SK-N-SH treated with all-trans-retinoic acid at 6 μM for 48 hours (cell line): Measurements from ENCODE around the gene HDAC5.

Experiments
- ATAC-seq: fragments of 200-7000 bp; cut with Tn5 transposase; 3 replicates; pipeline ENCODE4 v1.9.1; 2020; ENCODE audit warnings: mild to moderate bottlenecking, moderate library complexity
- ARNTL ChIP-seq: fragments of 450-650 bp; formaldehyde crosslinking; IDR thresholded peaks from 2 replicates; pipeline ENCODE4 v1.5.0; 2020; ENCODE audit warnings: low read depth, mild to moderate bottlenecking, moderate library complexity, borderline replicate concordance
- BACH2 ChIP-seq: fragments of 250-450 bp; sonication (Bioruptor Pico); IDR thresholded peaks from 2 replicates; pipeline ENCODE4 v1.9.0; 2021; ENCODE audit warnings: mild to moderate bottlenecking, borderline replicate concordance
- CSDC2 ChIP-seq: fragments of 250-450 bp; sonication (Bioruptor Pico); IDR thresholded peaks from 2 replicates; pipeline ENCODE4 v1.5.0; 2020; ENCODE audit warnings: mild to moderate bottlenecking, moderate library complexity
- ESRRG ChIP-seq: fragments of 250-450 bp; sonication (Bioruptor Pico); IDR thresholded peaks from 2 replicates; pipeline ENCODE4 v1.6.1; 2021; ENCODE audit warnings: mild to moderate bottlenecking
- GLIS3 ChIP-seq: fragments of 250-450 bp; sonication (Bioruptor Pico); IDR thresholded peaks from 2 replicates; pipeline ENCODE4 v1.5.0; 2020; ENCODE audit warnings: mild to moderate bottlenecking, moderate library complexity
- PPARA ChIP-seq: fragments of 250-450 bp; sonication (Bioruptor Pico); IDR thresholded peaks from 2 replicates; pipeline ENCODE4 v1.5.0; 2020; ENCODE audit warnings: mild to moderate bottlenecking, borderline replicate concordance
- TCF4 ChIP-seq: fragments of 250-450 bp; sonication (Bioruptor Pico); IDR thresholded peaks from 2 replicates; pipeline ENCODE4 v1.8.0; 2021; ENCODE audit warnings: mild to moderate bottlenecking, moderate library complexity, borderline replicate concordance
- ZC3H10 ChIP-seq: fragments of 250-450 bp; sonication (Bioruptor Pico); IDR thresholded peaks from 2 replicates; pipeline ENCODE4 v1.5.1; 2021; ENCODE audit warnings: mild to moderate bottlenecking, moderate library complexity
- ZFP3 ChIP-seq: fragments of 250-450 bp; sonication (Bioruptor Pico); IDR thresholded peaks from 2 replicates; pipeline ENCODE4 v1.5.0; 2020; ENCODE audit warnings: mild to moderate bottlenecking, moderate library complexity
- ZNF565 ChIP-seq: fragments of 450-650 bp; formaldehyde crosslinking; conservative IDR thresholded peaks from 2 replicates; pipeline ENCODE4 v1.5.0; 2020; ENCODE audit warnings: low read depth, mild to moderate bottlenecking, moderate library complexity
- ZNF70 ChIP-seq: fragments of 450-650 bp; formaldehyde crosslinking; IDR thresholded peaks from 2 replicates; pipeline ENCODE4 v1.5.0; 2020; ENCODE audit warnings: mild to moderate bottlenecking, moderate library complexity
- TF ChIP-seq, protein P1 (sequence below): fragments of 250-450 bp; sonication (Bioruptor Pico); IDR thresholded peaks from 2 replicates; pipeline ENCODE4 v1.5.1; 2021; ENCODE audit warnings: mild to moderate bottlenecking, moderate library complexity
- TF ChIP-seq, protein P2 (sequence below): fragments of 250-450 bp; sonication (Bioruptor Pico); IDR thresholded peaks from 2 replicates; pipeline ENCODE4 v1.8.0; 2020; ENCODE audit warnings: mild to moderate bottlenecking, moderate library complexity, borderline replicate concordance
- TF ChIP-seq, protein P3 (sequence below): fragments of 250-450 bp; sonication (Bioruptor Pico); IDR thresholded peaks from 2 replicates; pipeline ENCODE4 v1.8.0; 2021; ENCODE audit warnings: low read depth, mild to moderate bottlenecking, moderate library complexity, borderline replicate concordance
- TF ChIP-seq, protein P4 (sequence below): fragments of 250-450 bp; sonication (Bioruptor Pico); IDR thresholded peaks from 2 replicates; pipeline ENCODE4 v1.5.0; 2020; ENCODE audit warnings: mild to moderate bottlenecking, moderate library complexity

HDAC5 gene

DNA sequence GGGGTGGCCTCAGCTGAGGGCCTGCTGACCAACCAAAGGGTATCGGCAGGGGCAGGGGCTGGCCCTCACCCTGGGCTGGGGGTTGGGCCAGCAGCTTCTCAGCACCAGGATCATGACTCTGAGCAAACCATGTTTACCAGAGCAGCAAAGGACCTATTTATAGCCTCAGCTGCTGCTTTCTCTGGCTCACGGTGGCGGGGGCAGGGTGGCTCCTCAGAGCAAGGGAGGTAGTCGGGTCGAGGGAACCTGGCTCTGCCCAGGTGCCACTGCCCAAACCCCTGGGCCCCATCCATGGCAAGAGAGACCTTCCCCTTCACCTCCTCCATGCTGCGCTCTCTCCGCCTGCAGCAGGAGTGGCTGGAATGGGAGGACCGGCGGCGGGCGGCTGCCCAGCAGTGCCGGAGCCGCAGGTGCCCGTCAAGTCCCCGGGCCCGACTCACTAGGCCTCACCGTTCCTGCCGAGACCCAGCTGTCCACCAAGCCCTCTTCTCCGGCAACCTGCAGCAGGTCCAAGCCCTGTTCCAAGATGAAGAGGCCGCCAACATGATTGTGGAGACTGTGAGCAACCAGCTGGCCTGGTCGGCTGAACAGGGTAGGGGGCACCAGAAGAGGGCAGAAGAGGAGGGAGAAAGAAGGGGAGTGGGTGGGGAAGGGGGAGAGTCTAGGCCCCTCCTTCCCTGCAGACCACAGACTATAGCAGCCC is 47.2 kb upstream of the HDAC5 start, which contains the start of gene ASB16:
ASB16 (plus strand) TSS at position 206 of the 703 bp plus-strand sequence; CDS start at position 292, 86 bp downstream.
- peak; percentile 9; the same call in 2 of the 3 replicates for ATAC-seq
- TF ChIP-seq, protein P1, sequence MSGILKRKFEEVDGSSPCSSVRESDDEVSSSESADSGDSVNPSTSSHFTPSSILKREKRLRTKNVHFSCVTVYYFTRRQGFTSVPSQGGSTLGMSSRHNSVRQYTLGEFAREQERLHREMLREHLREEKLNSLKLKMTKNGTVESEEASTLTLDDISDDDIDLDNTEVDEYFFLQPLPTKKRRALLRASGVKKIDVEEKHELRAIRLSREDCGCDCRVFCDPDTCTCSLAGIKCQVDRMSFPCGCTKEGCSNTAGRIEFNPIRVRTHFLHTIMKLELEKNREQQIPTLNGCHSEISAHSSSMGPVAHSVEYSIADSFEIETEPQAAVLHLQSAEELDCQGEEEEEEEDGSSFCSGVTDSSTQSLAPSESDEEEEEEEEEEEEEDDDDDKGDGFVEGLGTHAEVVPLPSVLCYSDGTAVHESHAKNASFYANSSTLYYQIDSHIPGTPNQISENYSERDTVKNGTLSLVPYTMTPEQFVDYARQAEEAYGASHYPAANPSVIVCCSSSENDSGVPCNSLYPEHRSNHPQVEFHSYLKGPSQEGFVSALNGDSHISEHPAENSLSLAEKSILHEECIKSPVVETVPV: no peak
- TF ChIP-seq ARNTL (no peak), GLIS3 (CRISPR knock-in tag) (no peak), TCF4 (CRISPR knock-in tag) (no peak), ESRRG (CRISPR knock-in tag) (no peak), BACH2 (CRISPR knock-in tag) (no peak), ZNF565 (CRISPR knock-in tag) (no peak), ZFP3 (CRISPR knock-in tag) (no peak)
- TF ChIP-seq, protein P2, sequence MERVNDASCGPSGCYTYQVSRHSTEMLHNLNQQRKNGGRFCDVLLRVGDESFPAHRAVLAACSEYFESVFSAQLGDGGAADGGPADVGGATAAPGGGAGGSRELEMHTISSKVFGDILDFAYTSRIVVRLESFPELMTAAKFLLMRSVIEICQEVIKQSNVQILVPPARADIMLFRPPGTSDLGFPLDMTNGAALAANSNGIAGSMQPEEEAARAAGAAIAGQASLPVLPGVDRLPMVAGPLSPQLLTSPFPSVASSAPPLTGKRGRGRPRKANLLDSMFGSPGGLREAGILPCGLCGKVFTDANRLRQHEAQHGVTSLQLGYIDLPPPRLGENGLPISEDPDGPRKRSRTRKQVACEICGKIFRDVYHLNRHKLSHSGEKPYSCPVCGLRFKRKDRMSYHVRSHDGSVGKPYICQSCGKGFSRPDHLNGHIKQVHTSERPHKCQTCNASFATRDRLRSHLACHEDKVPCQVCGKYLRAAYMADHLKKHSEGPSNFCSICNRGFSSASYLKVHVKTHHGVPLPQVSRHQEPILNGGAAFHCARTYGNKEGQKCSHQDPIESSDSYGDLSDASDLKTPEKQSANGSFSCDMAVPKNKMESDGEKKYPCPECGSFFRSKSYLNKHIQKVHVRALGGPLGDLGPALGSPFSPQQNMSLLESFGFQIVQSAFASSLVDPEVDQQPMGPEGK: no peak
- TF ChIP-seq, protein P3, sequence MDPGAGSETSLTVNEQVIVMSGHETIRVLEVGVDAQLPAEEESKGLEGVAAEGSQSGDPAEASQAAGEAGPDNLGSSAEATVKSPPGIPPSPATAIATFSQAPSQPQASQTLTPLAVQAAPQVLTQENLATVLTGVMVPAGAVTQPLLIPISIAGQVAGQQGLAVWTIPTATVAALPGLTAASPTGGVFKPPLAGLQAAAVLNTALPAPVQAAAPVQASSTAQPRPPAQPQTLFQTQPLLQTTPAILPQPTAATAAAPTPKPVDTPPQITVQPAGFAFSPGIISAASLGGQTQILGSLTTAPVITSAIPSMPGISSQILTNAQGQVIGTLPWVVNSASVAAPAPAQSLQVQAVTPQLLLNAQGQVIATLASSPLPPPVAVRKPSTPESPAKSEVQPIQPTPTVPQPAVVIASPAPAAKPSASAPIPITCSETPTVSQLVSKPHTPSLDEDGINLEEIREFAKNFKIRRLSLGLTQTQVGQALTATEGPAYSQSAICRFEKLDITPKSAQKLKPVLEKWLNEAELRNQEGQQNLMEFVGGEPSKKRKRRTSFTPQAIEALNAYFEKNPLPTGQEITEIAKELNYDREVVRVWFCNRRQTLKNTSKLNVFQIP (CRISPR knock-in tag): no peak

DNA sequence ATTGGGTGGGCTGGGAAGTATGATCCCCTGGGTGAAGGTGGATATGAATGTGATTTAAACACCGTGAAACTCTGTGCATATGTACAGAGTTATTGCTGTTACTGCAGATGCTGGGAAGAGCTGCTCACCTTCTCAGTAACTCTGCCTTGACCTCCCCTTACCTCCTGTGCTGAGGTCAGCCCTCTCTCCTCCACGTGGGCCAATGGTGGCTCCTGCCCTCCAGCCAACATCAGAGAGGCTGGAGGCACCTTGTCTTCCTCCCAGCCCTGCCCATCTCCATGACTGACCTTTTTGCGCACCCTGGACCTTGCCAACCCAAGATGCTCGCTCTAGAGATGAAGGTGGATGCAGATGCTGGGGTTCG is 46.7 kb upstream of the HDAC5 start:
- TF ChIP-seq, protein P1: no peak
- TF ChIP-seq PPARA (CRISPR knock-in tag) (no peak), ZC3H10 (CRISPR knock-in tag) (no peak), CSDC2 (no peak)
- TF ChIP-seq, protein P4, sequence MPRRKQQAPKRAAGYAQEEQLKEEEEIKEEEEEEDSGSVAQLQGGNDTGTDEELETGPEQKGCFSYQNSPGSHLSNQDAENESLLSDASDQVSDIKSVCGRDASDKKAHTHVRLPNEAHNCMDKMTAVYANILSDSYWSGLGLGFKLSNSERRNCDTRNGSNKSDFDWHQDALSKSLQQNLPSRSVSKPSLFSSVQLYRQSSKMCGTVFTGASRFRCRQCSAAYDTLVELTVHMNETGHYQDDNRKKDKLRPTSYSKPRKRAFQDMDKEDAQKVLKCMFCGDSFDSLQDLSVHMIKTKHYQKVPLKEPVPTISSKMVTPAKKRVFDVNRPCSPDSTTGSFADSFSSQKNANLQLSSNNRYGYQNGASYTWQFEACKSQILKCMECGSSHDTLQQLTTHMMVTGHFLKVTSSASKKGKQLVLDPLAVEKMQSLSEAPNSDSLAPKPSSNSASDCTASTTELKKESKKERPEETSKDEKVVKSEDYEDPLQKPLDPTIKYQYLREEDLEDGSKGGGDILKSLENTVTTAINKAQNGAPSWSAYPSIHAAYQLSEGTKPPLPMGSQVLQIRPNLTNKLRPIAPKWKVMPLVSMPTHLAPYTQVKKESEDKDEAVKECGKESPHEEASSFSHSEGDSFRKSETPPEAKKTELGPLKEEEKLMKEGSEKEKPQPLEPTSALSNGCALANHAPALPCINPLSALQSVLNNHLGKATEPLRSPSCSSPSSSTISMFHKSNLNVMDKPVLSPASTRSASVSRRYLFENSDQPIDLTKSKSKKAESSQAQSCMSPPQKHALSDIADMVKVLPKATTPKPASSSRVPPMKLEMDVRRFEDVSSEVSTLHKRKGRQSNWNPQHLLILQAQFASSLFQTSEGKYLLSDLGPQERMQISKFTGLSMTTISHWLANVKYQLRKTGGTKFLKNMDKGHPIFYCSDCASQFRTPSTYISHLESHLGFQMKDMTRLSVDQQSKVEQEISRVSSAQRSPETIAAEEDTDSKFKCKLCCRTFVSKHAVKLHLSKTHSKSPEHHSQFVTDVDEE: no peak
- no peak for ATAC-seq

DNA sequence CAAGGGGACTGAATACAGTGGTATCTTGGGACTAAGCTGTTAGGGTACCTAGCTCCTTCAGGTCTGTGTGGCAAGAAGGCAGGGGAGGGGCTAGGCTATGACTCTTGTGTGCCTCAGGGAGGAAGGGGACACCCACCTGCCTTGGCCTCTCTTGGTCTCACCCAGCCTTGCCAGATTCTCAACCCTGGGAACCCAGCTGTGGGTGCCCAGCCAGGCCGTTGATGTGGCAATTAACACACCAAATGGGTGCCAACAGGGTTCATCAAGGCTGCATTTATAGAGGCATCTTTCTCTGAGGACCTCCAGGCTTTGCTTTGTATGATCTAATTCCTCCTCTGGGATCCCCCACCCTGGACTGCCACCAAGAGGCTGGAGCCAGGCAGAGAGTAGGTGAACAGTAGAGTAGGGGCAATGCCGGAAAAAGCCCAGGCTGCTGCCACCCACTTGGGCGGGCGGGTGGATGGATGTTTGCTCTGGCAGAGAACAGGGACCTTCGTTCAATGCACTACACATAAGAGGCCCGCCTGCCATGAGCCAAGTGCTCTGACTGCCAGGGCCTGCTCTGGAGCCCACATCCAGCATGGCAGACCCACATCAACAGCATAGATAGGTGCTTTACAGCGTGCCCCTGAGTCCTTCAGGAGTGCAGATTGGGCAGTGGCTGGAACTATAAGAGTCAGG is 43.9 kb upstream of the HDAC5 start:
- TF ChIP-seq ZC3H10 (CRISPR knock-in tag) (no peak), ARNTL (no peak), ZNF70 (no peak), GLIS3 (CRISPR knock-in tag) (no peak)
- TF ChIP-seq, protein P3 (CRISPR knock-in tag): no peak
- TF ChIP-seq, protein P1: no peak
- TF ChIP-seq, all 23 proteins: peak for 0
- no peak for ATAC-seq
